Vagina (tissue), 2 donors: ENCODE measurements around the gene FRMD6. TPM values are rescaled to one million over a fixed set of nuclear protein-coding genes. Genes with fewer than 3 reads are reported as not detected.

ENCODE experiments used
- DNase-seq, 2 donors: peaks; one replicate each; pipeline ENCODE4 v3.0.0-alpha.2; 2017; ENCODE audit errors: extremely low spot score in 2 of 2
- H3K27ac ChIP-seq: fragments of 200-600 bp; sonication (generic); one replicate; pipeline ENCODE4 v1.5.1; 2019
- H3K27me3 ChIP-seq: fragments of 200-600 bp; sonication (generic); one replicate; pipeline ENCODE4 v1.5.1; 2019
- H3K36me3 ChIP-seq, 2 donors: fragments of 200-600 bp; sonication (generic); one replicate each; pipeline ENCODE4 v1.5.1; 2017 to 2019
- H3K4me1 ChIP-seq: fragments of 200-600 bp; sonication (generic); one replicate; pipeline ENCODE4 v1.5.1; 2019
- H3K4me3 ChIP-seq, 2 donors: fragments of 200-600 bp; sonication (generic); 1 replicate in 1 of 2; 2 replicates in 1 of 2; pipeline ENCODE4 v1.5.1; 2016 to 2019
- H3K9me3 ChIP-seq: fragments of 200-600 bp; sonication (generic); one replicate; pipeline ENCODE4 v1.5.1; 2019
- POLR2A ChIP-seq, 2 donors: fragments of 450-650 bp; IDR thresholded peaks; one replicate each; pipeline ENCODE4 v1.6.1; 2017; ENCODE audit warnings: antibody characterized with exemption in 2 of 2, mild to moderate bottlenecking in 2 of 2, moderate library complexity in 2 of 2
- POLR2AphosphoS5 ChIP-seq, 2 donors: sonication (generic); formaldehyde crosslinking; IDR thresholded peaks; one replicate each; pipeline ENCODE4 v1.9.0; 2017; ENCODE audit warnings: antibody characterized with exemption in 2 of 2, mild to moderate bottlenecking in 2 of 2, low read depth in 1 of 2; ENCODE audit not compliant: insufficient read depth in 1 of 2
- intact Hi-C: fragments of 100-400 bp; cut with DNase I; formaldehyde crosslinking; loops from one replicate; pipeline ENCODE4 v1.15.1; 2023
- total RNA-seq: library from RNA; depleted of rRNA; stranded (reverse); fragments of >200 nt; gene quantifications from one replicate; pipeline ENCODE4 v1.2.3, GENCODE V29; 2016
- TF ChIP-seq, protein P1 (sequence below), 3 experiments: fragments of 450-650 bp in 2 of 3; fragments of 200-600 bp in 1 of 3; sonication (generic) in 1 of 3; IDR thresholded peaks; one replicate each; pipeline ENCODE4 v1.5.1; 2017 to 2019; ENCODE audit warnings: antibody characterized with exemption in 3 of 3, mild to moderate bottlenecking in 2 of 3, moderate library complexity in 2 of 3

FRMD6 gene
- total RNA-seq, 1 donor from 2014 or later = 114 TPM

DNA sequence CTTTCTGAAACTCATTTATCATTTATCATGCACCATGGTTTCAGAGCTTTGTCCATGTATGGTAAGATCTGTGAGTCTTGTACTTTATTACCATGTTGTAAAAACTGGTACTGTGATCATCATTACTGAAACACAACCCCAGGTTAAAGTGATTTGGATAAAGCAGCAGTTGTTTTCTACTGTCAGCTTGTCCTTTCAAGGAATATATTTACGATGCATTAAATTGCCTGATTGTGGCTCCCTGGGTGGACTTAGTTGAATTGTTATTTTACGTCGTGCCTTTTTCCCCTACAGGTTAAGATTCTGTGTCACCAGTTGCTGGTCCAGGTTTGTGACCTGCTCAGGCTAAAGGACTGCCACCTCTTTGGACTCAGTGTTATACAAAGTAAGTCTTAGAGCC is 46.1 kb downstream of the FRMD6 start:
- Histone ChIP-seq H3K27me3 (no peaks in the 10 kb centered on the region), H3K4me3 (no peak overlapping the region), H3K36me3 (peaks cover 0 to 12% of the 10 kb centered on the region in 2 donors), H3K9me3 (no peaks in the 10 kb centered on the region), H3K27ac (no peak overlapping the region), H3K4me1 (peaks cover 6% of the 10 kb centered on the region)
- TF ChIP-seq POLR2AphosphoS5 (IDR thresholded peaks at IDR 0.05; ENCODE audit: insufficient read depth in 1 of 2, low read depth in 1 of 2) (no peak), POLR2A (IDR thresholded peaks at IDR 0.05) (no peak)
- TF ChIP-seq, protein P1, sequence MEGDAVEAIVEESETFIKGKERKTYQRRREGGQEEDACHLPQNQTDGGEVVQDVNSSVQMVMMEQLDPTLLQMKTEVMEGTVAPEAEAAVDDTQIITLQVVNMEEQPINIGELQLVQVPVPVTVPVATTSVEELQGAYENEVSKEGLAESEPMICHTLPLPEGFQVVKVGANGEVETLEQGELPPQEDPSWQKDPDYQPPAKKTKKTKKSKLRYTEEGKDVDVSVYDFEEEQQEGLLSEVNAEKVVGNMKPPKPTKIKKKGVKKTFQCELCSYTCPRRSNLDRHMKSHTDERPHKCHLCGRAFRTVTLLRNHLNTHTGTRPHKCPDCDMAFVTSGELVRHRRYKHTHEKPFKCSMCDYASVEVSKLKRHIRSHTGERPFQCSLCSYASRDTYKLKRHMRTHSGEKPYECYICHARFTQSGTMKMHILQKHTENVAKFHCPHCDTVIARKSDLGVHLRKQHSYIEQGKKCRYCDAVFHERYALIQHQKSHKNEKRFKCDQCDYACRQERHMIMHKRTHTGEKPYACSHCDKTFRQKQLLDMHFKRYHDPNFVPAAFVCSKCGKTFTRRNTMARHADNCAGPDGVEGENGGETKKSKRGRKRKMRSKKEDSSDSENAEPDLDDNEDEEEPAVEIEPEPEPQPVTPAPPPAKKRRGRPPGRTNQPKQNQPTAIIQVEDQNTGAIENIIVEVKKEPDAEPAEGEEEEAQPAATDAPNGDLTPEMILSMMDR (IDR thresholded peaks at IDR 0.05) = no peak
- DNase-seq = no peak
- intact Hi-C loops = no loop called here

GRCh38 chr14:51701951-51702350 is 50.2 kb downstream of the FRMD6 start:
- Histone ChIP-seq H3K4me1 (peaks cover 6% of the 10 kb centered on the region), H3K27me3 (no peaks in the 10 kb centered on the region), H3K4me3 (no peak overlapping the region), H3K36me3 (peaks cover 0 to 25% of the 10 kb centered on the region in 2 donors), H3K9me3 (no peaks in the 10 kb centered on the region), H3K27ac (no peak overlapping the region)
- TF ChIP-seq POLR2A (IDR thresholded peaks at IDR 0.05) = no peak
- TF ChIP-seq POLR2AphosphoS5 (IDR thresholded peaks at IDR 0.05; ENCODE audit: insufficient read depth in 1 of 2, low read depth in 1 of 2) = no peak
- TF ChIP-seq, protein P1 (IDR thresholded peaks at IDR 0.05) = no peak
- intact Hi-C loops = no loop called here
- DNase-seq = no peak

- TF ChIP-seq POLR2AphosphoS5 (IDR thresholded peaks at IDR 0.05; ENCODE audit: insufficient read depth in 1 of 2, low read depth in 1 of 2) (no peak), POLR2A (IDR thresholded peaks at IDR 0.05) (no peak)
- TF ChIP-seq, protein P1 (IDR thresholded peaks at IDR 0.05) = no peak
- Histone ChIP-seq H3K27ac (no peak overlapping the region), H3K36me3 (peaks cover 0 to 35% of the 10 kb centered on the region in 2 donors)
These were observed 52.1 kb downstream of the FRMD6 start for GRCh38 chr14:51703787-51704186.

DNA sequence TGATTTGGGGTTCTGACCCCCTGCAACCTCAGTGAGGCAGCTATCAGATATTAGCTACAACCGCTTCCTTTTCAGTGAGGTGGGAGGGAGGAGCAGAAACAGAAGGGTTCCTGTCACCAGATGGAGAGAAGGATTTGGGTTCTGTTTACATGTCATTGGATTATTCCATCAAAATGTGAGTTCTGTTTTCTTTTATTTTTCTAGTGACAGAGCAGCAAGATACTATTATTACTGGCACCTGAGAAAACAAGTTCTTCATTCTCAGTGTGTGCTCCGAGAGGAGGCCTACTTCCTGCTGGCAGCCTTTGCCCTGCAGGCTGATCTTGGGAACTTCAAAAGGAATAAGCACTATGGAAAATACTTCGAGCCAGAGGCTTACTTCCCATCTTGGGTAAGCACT is 52.8 kb downstream of the FRMD6 start:
- intact Hi-C loops = no loop called here
- TF ChIP-seq, protein P1 (IDR thresholded peaks at IDR 0.05) = no peak
- H3K36me3 ChIP-seq = peaks cover 0 to 39% of the 10 kb centered on the region in 2 donors
- no peak for DNase-seq
- no peak overlapping the region for H3K27ac ChIP-seq
- H3K4me1 ChIP-seq = no peaks in the 10 kb centered on the region
- H3K27me3 ChIP-seq = no peaks in the 10 kb centered on the region
- no peaks in the 10 kb centered on the region for H3K9me3 ChIP-seq
- H3K4me3 ChIP-seq = no peak overlapping the region

More at GRCh38 chr14:51703787-51704186, 52.1 kb downstream of the FRMD6 start:
- intact Hi-C loops = no loop called here
- DNase-seq = no peak
- H3K9me3 ChIP-seq = no peaks in the 10 kb centered on the region
- peaks cover 6% of the 10 kb centered on the region for H3K4me1 ChIP-seq
- H3K4me3 ChIP-seq = no peak overlapping the region
- H3K27me3 ChIP-seq = no peaks in the 10 kb centered on the region

- Histone ChIP-seq H3K36me3 (peaks cover 0 to 46% of the 10 kb centered on the region in 2 donors), H3K9me3 (no peaks in the 10 kb centered on the region), H3K4me1 (no peaks in the 10 kb centered on the region), H3K27me3 (no peaks in the 10 kb centered on the region), H3K4me3 (no peak overlapping the region), H3K27ac (no peak overlapping the region)
- no peak for DNase-seq
- no peak for TF ChIP-seq POLR2AphosphoS5 (IDR thresholded peaks at IDR 0.05; ENCODE audit: insufficient read depth in 1 of 2, low read depth in 1 of 2)
- intact Hi-C loops = no loop called here
These were observed 55.6 kb downstream of the FRMD6 start for GRCh38 chr14:51707327-51707726.
